ENCODE data around the gene HSFX3.
"Not testable (repeated sequence)": the region's sequence is repeated elsewhere in the genome, so short reads cannot be mapped to it uniquely, and the experiment has no call there.

HSFX3 gene

GRCh38 chrX:149534926-149535602, 14.7 kb downstream of the HSFX3 start:
- H3K27me3 Mint-ChIP-seq, H3K4me3 Mint-ChIP-seq, CTCF ChIA-PET, DNase-seq, H3K4me1 Mint-ChIP-seq, H3K9me3 Mint-ChIP-seq, H3K36me3 Mint-ChIP-seq, H3K27ac Mint-ChIP-seq: not testable (repeated sequence)

- H3K27me3 Mint-ChIP-seq, DNase-seq, H3K9me3 Mint-ChIP-seq, H3K27ac Mint-ChIP-seq, CTCF ChIA-PET, H3K36me3 Mint-ChIP-seq, H3K4me3 Mint-ChIP-seq, H3K4me1 Mint-ChIP-seq: not testable (repeated sequence)
These were observed 15.7 kb downstream of the HSFX3 start for GRCh38 chrX:149533999-149534398.

GRCh38 chrX:149532868-149533267, 16.9 kb downstream of the HSFX3 start:
- DNase-seq, H3K4me3 Mint-ChIP-seq, CTCF ChIA-PET, H3K27me3 Mint-ChIP-seq, H3K9me3 Mint-ChIP-seq, H3K4me1 Mint-ChIP-seq, H3K27ac Mint-ChIP-seq, H3K36me3 Mint-ChIP-seq: not testable (repeated sequence)

- CTCF ChIA-PET, result interaction anchor here (1.8 kb wide), 1 partner anchor 19 kb away, joined by 10 read pairs; no protein-coding TSS in a partner anchor
- Mint-ChIP-seq H3K27me3 (no peaks in the 10 kb centered on the region), H3K9me3 (no peaks in the 10 kb centered on the region), H3K27ac (no peak overlapping the region), H3K4me3 (no peak overlapping the region), H3K36me3 (peaks cover 5% of the 10 kb centered on the region), H3K4me1 (peaks cover 8% of the 10 kb centered on the region)
- no peak for DNase-seq
These were observed 18.1 kb downstream of the HSFX3 start for GRCh38 chrX:149531599-149531998.

GRCh38 chrX:149528381-149528780, 21.3 kb downstream of the HSFX3 start:
- no peaks in the 10 kb centered on the region for H3K27me3 Mint-ChIP-seq
- CTCF ChIA-PET, result interaction anchor here (1.0 to 1.9 kb wide), 3 partner anchors 10 to 16 kb away, joined by 3 to 13 read pairs (median 3); no protein-coding TSS in a partner anchor
- peaks cover 1% of the 10 kb centered on the region for H3K36me3 Mint-ChIP-seq
- no peaks in the 10 kb centered on the region for H3K9me3 Mint-ChIP-seq
- H3K27ac Mint-ChIP-seq, result no peak overlapping the region
- no peak overlapping the region for H3K4me3 Mint-ChIP-seq
- H3K4me1 Mint-ChIP-seq, result peaks cover 28% of the 10 kb centered on the region
- DNase-seq, result no peak

- H3K4me3 Mint-ChIP-seq, result no peak overlapping the region
- H3K27ac Mint-ChIP-seq, result peak overlapping the region; percentile 73
- peaks cover 32% of the 10 kb centered on the region for H3K4me1 Mint-ChIP-seq
- peaks cover 1% of the 10 kb centered on the region for H3K36me3 Mint-ChIP-seq
- no peaks in the 10 kb centered on the region for H3K27me3 Mint-ChIP-seq
- H3K9me3 Mint-ChIP-seq, result no peaks in the 10 kb centered on the region
- DNase-seq, result peak; percentile 46
- CTCF ChIA-PET, result interaction anchor here (1.1 to 1.9 kb wide), 2 partner anchors 14 to 16 kb away, joined by 3 to 13 read pairs; no protein-coding TSS in a partner anchor
These were observed 22.0 kb downstream of the HSFX3 start for GRCh38 chrX:149527705-149528104.

GRCh38 chrX:149526318-149527033, 23.2 kb downstream of the HSFX3 start:
- H3K9me3 Mint-ChIP-seq, H3K36me3 Mint-ChIP-seq, DNase-seq, H3K27me3 Mint-ChIP-seq, H3K4me3 Mint-ChIP-seq: not testable (repeated sequence)
- CTCF ChIA-PET, result interaction anchor here (0.9 to 1.6 kb wide), 2 partner anchors 13 to 14 kb away, joined by 4 to 8 read pairs; no protein-coding TSS in a partner anchor
- H3K4me1 Mint-ChIP-seq, result peaks cover 43% of the 10 kb centered on the region
- H3K27ac Mint-ChIP-seq, result peak overlapping the region; percentile 90

GRCh38 chrX:149525903-149526302, 23.8 kb downstream of the HSFX3 start:
- H3K9me3 Mint-ChIP-seq, result not testable (repeated sequence)
- H3K4me1 Mint-ChIP-seq, result peaks cover 49% of the 10 kb centered on the region
- DNase-seq, result peak; percentile 44

GRCh38 chrX:149525389-149525788, 24.3 kb downstream of the HSFX3 start:
- CTCF ChIA-PET, result interaction anchor here (1.6 kb wide), 1 partner anchor 13 kb away, joined by 8 read pairs; no protein-coding TSS in a partner anchor
- Mint-ChIP-seq H3K27ac (peak overlapping the region; percentile 90), H3K4me1 (peaks cover 54% of the 10 kb centered on the region)
- H3K9me3 Mint-ChIP-seq, H3K4me3 Mint-ChIP-seq, H3K36me3 Mint-ChIP-seq, H3K27me3 Mint-ChIP-seq: not testable (repeated sequence)
- DNase-seq, result peak; percentile 77

More at GRCh38 chrX:149525903-149526302, 23.8 kb downstream of the HSFX3 start:
- not testable (repeated sequence) for H3K27me3 Mint-ChIP-seq, H3K36me3 Mint-ChIP-seq
- peak overlapping the region; percentile 90 for H3K27ac Mint-ChIP-seq
- peak overlapping the region; percentile 45 for H3K4me3 Mint-ChIP-seq
- CTCF ChIA-PET, result interaction anchor here (0.9 to 1.6 kb wide), 2 partner anchors 13 to 14 kb away, joined by 4 to 8 read pairs; no protein-coding TSS in a partner anchor

- Mint-ChIP-seq H3K9me3 (no peaks in the 10 kb centered on the region), H3K27ac (no peak overlapping the region), H3K4me1 (peaks cover 71% of the 10 kb centered on the region), H3K27me3 (no peaks in the 10 kb centered on the region), H3K4me3 (no peak overlapping the region), H3K36me3 (peaks cover 7% of the 10 kb centered on the region)
- no peak for DNase-seq
- CTCF ChIA-PET, result interaction anchor here (1.0 to 2.3 kb wide), 2 partner anchors 10 to 106 kb away, joined by 3 to 21 read pairs; no protein-coding TSS in a partner anchor
These were observed 26.8 kb downstream of the HSFX3 start for GRCh38 chrX:149522916-149523315.

- Mint-ChIP-seq H3K4me3 (no peak overlapping the region), H3K27me3 (no peaks in the 10 kb centered on the region), H3K27ac (no peak overlapping the region), H3K9me3 (peaks cover 3% of the 10 kb centered on the region), H3K4me1 (peaks cover 79% of the 10 kb centered on the region), H3K36me3 (peaks cover 14% of the 10 kb centered on the region)
- peak; percentile 25 for DNase-seq
- CTCF ChIA-PET, result interaction anchor here (2.3 kb wide), 1 partner anchor 9 kb away, joined by 21 read pairs; no protein-coding TSS in a partner anchor
These were observed 28.3 kb downstream of the HSFX3 start for GRCh38 chrX:149521438-149521837.

GRCh38 chrX:149520636-149521277, 29.0 kb downstream of the HSFX3 start:
- not testable (repeated sequence) for DNase-seq, H3K27ac Mint-ChIP-seq, H3K9me3 Mint-ChIP-seq, H3K4me3 Mint-ChIP-seq, H3K27me3 Mint-ChIP-seq
- CTCF ChIA-PET, result interaction anchor here (2.3 kb wide), 1 partner anchor 8 kb away, joined by 21 read pairs; no protein-coding TSS in a partner anchor
- H3K36me3 Mint-ChIP-seq, result peaks cover 14% of the 10 kb centered on the region
- peaks cover 80% of the 10 kb centered on the region for H3K4me1 Mint-ChIP-seq

- Mint-ChIP-seq H3K4me1 (peaks cover 90% of the 10 kb centered on the region), H3K27me3 (no peaks in the 10 kb centered on the region), H3K27ac (no peak overlapping the region), H3K9me3 (peaks cover 3% of the 10 kb centered on the region), H3K36me3 (peaks cover 14% of the 10 kb centered on the region), H3K4me3 (no peak overlapping the region)
- CTCF ChIA-PET, result interaction anchor here (1.0 kb wide), 1 partner anchor 11 kb away, joined by 3 read pairs; no protein-coding TSS in a partner anchor
- DNase-seq, result no peak
These were observed 31.5 kb downstream of the HSFX3 start for GRCh38 chrX:149518236-149518635.

GRCh38 chrX:149517308-149517707, 32.4 kb downstream of the HSFX3 start:
- Mint-ChIP-seq H3K36me3 (peaks cover 14% of the 10 kb centered on the region), H3K27ac (no peak overlapping the region), H3K4me1 (peaks cover 88% of the 10 kb centered on the region), H3K27me3 (no peaks in the 10 kb centered on the region), H3K4me3 (no peak overlapping the region), H3K9me3 (peaks cover 3% of the 10 kb centered on the region)
- DNase-seq, result no peak
- CTCF ChIA-PET, result no interaction called here

Data from activated naive CD4-positive, alpha-beta T cell treated with anti-CD3 and anti-CD28 coated beads, Interleukin-2, amount 10 ng/mL, durations not matched to agents 7 days and 5 days (primary cell).